ENCODE data around the gene MYF5.
"Not testable (repeated sequence)": the region's sequence is repeated elsewhere in the genome, so short reads cannot be mapped to it uniquely, and the experiment has no call there.

Gene MYF5

GRCh38 chr12:80716696-80717469 is at the start of gene MYF5:
Gene MYF5 (plus strand): TSS chr12:80716912. CDS start chr12:80717064, 152 bp downstream.
- DNase-seq (ENCODE audit: low read depth in 2 of 2) = no peak

- DNase-seq (ENCODE audit: low read depth in 2 of 2) = no peak
Measured at GRCh38 chr12:80670214-80670613, 46.5 kb upstream of the MYF5 start.

- DNase-seq (ENCODE audit: low read depth in 2 of 2) = not testable (repeated sequence)
Measured at GRCh38 chr12:80676042-80676636, 40.6 kb upstream of the MYF5 start.

DNA sequence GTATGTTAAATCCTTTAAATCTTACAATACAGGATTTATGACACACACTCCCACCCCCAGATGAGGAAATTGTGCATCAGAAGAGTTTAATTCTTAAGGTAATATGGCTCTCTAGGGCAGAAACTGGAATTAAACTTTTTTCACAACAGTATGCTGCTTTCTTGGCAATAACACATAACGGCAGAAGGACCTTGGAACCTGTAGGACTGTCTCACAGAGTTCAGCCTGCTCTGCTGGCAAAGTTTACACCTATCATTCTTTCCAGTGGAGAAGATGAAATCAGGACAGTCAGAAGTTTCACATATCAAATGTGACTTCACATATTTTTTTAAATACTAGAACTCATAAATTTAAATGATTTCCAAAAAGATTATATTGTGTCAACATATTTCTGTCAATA is 39.9 kb upstream of the MYF5 start:
- no peak for DNase-seq (ENCODE audit: low read depth in 2 of 2)

DNA sequence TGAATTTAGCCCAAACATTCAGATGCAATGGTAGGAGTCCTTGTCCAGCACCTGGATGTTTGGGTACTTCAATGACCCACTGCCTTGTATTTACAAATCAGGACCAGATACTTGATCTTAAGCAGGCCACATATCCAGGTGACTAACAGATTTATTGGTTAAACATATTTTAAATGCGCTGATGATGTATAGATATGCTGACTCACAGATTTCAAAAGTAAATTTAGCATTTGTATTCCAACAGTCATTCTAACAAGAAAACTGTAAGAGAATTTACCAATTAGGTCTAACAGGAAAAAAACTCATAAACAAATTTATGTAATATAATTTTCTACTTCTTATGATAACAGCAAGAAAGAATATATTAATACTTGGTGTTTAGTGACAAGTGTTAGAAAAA is 38.7 kb upstream of the MYF5 start:
- no peak for DNase-seq (ENCODE audit: low read depth in 2 of 2)

DNA sequence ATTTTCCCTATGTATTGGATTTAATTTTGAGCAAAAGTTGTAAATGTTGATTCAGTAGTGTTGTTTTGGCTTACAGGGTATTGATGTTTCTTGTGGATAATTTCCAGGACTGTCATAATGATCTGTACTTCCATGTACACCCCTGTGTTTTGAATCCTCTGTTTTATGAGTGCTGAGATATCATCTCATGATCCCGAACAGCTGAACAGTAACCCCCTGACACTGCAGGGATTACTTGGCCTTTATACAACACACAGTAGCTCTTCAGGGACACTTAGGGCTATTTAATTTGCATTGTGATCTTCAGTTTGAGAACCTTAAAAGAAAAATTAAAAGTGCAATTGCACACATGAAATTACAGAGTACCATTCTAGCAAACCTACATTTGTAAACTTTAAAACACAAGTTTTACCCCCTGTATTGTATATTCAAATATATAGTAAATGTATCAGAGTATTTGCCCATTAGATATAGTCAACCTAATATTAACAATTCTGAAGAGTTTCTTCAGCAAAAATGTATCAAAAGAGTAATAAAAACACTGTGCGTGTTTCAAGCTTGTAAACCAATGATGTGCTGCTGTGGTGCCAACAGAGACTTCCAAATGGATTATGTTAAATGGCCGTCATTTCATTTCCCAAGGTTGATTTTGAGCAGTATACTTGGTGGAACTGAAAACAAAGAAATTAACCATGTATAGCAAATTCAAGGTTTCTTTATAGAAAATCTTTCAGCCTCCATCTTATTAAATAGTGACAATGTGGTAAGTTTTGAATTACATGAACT is 37.2 kb upstream of the MYF5 start:
- no peak for DNase-seq (ENCODE audit: low read depth in 2 of 2)

GRCh38 chr12:80681287-80681686 is 35.4 kb upstream of the MYF5 start:
- DNase-seq (ENCODE audit: low read depth in 2 of 2) = no peak

DNA sequence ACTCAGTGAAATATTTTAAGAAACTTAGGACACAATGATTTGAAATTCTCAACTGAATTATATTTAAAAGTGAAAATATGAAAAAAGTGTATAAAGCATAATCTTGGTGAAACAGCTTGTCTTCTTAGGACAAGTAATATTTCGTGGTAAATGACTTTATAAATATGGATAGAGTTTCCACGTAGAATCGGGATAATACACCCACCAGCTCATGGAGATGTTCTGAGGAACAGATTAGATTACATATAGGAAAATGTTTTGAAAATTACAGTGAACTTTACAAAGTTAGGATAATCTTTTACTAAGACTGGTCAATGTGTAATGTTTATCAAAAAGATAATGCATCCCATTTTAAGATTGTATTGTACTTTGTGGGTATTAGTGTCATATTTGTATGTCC is 34.9 kb upstream of the MYF5 start:
- DNase-seq (ENCODE audit: low read depth in 2 of 2) = no peak

DNA sequence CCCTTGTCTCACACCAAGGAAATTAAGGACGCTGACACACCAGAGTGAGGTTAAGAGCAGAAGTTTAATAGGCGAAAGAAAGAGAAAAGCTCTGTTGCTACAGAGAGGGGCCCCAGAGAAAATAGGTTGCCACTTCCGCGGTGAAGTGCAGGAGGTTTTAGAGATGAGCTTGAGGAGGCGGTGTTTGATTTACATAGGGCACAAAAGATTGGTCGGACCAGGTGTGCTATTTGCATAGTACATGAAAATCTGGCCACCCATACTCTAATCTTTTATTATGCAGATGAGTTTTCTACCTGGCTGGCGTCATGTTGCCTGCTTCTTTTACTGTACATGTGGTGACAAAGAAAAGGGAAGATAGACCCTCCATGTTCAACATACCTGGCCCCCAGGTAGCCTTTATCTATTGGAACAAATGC is 32.6 kb upstream of the MYF5 start:
- no peak for DNase-seq (ENCODE audit: low read depth in 2 of 2)

DNA sequence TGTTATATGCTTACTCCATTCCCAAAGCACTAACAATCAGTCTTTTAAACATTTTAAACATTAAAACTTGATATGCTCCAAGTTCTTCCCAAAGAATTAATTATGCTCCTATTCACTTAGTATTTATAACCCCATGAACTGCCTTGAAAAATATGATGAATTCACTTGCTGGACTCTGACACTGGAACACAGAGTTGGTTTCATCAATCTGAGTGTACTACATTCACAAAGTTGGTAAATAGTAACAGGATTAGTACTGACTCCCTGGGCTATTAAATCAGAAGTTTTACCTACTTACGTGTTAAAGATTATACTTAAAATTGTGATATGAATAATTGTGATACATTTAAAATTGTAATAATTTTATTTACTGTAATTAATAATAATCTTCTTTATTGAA is 26.6 kb upstream of the MYF5 start:
- no peak for DNase-seq (ENCODE audit: low read depth in 2 of 2)

GRCh38 chr12:80690513-80690912 is 26.2 kb upstream of the MYF5 start:
- no peak for DNase-seq (ENCODE audit: low read depth in 2 of 2)

DNA sequence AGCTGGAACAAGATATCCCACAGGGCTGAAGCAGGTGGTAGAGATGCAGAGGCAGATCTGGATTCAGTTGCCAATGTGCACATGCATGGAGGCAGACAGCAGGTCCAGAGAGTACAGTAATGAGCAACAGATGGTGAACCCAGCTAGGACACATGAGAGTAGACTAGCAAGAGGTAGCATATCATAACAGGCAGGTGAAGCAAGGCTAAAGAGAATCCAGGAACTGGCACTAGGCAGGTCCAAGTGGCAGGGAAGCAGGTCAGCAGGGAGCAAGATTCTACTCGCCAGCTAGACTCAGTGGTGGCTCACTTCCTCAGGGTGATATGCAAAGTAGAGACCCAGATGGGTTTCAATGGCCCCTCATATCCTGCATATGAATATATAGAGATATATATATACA is 24.6 kb upstream of the MYF5 start:
- no peak for DNase-seq (ENCODE audit: low read depth in 2 of 2)

DNA sequence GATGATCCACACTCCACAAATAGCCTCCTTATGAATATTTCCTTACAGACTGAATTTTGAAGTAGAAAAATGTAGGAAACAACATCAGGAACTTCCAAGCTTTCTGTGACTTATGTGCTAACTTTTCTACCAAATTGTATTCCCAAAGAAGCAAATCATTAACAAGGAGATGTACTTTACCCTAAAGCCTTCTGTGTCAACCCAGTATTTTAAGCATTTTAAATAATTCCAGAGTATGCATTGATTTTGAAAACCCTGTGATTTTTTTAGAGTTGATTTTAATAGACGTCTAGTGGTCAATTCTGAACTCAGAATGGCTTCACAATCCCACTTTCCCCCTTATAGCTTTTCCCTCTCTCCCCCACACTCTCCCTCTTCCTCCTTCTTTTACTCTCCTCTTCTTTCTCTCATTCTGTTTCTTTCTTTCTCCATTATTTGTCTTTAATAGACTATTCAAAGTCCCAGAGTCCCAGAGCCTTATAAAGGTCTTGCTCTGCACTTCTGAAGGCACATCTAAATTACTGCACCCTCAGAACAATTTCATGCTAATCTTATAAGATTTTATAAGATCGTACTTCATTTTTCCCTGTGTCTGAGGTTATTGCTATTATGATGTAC is 19.3 kb upstream of the MYF5 start:
- DNase-seq (ENCODE audit: low read depth in 2 of 2) = no peak

DNA sequence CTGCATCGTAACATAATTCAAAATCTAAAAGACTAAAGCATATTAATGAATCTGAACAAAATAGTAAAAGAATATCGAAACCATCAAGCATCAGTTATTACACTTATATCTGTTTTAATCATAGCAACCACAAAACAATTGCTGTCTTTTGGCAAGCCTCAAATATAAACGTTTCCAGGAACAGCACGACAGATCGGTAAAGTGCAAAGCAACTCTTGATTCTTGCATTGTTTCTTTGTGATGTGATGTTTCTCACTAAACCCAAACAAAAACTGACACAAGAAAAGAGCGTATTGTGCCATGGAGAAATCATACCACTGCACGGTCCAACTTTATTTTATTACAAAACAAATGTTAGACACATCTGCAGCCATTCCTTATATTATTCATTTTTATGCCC is 18.5 kb upstream of the MYF5 start:
- no peak for DNase-seq (ENCODE audit: low read depth in 2 of 2)

- DNase-seq (ENCODE audit: low read depth in 2 of 2) = no peak
Measured at GRCh38 chr12:80698847-80699542, 17.7 kb upstream of the MYF5 start.

DNA sequence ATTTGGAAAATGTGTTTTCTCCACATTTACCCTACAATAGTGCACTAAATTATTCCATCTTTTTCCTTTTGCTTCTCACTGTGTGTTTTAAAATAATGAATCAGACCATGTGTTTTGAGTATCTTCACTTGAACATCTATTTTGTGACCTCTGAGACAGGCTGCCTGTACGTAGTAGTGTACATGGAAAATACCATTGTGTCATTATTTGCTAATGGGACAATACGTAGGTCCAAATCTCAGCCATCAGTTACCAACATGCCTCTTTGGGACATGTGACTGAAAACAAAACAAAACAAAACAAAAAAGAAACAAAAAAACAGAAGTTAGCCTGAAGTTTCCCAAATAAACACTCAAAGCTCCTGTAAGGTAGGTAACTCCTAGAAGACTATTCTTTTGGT is 16.4 kb upstream of the MYF5 start:
- DNase-seq (ENCODE audit: low read depth in 2 of 2) = no peak

DNA sequence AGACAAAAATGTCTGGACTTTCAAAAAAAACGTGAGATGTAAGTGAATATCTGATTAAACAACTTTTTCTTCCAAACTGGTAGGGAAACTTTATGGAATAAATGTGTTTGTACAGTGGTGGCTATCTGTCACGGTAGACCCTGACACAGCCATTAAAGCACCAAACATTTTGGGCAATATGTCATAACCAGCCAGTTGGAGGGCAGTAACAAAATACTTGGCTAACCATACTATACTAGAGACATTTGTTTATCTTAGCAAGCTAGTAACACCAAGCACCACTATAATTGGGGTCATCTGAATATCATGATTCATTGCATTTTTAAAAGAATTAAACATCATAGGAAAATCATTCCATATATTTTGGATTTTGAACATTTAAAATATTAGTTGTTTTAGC is 15.3 kb upstream of the MYF5 start:
- DNase-seq (ENCODE audit: low read depth in 2 of 2) = no peak

DNA sequence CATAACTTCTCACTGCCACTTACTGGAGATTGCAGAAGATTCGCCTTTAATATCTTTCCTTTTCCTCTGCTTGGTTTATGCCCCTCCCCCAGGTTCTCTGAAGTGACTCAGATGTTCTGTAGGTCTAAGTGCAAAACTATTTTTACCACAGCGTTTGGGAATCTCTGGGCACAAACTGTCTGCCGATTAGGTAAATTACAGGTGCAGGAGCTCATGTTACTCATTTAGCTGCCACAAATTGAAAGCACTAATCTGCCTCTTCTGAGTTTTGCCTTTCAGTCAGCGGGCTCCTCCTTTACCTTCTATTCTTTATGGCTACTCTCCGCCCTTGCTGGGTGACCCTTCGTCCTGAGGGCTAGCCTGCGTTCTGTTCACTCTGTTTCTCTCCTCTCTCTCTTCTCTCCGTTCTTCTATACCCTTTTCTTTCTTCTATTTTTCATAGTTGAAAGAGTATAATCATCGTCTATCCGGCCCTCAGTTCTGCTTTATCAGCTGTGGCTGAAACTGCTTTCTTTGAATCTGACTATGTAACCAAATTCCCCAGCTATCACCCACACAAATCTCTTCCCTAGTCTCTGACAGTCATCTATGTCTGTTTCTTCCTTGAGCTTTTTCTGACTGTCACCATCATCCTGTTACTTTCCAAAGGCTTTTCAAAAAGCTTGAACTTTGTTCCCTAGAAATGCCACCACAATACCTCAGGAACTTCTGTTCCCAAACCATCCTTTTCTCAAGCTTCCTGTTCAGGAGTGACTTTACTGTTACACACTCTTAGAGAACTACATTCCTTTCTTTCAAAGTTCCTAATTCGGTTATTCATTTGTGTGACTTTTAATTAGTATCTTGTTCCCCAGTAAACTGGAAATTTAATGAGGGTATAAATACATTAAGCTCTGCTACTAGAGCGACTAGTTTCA is 13.6 kb upstream of the MYF5 start:
- no peak for DNase-seq (ENCODE audit: low read depth in 2 of 2)

DNA sequence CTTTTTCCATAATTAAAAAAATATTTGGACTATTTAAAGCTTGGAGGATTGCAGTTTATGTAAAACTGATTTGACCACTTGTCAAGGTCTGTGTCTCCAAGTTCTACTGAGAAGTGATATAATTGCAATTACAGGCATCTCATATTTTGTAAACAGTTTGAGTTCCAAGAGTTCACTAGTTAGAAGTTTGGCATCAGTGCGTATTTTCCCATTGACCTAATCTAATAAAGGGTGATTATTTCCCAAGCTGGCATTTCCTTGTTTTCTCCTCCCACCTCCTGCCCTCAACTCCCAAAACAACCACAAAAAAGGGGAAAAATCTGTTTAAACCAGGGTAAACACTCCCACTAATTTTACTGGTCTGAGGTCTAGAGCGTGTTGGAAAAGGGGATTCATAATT is 12.3 kb upstream of the MYF5 start:
- DNase-seq (ENCODE audit: low read depth in 2 of 2) = no peak

GRCh38 chr12:80707126-80707829 is 9.4 kb upstream of the MYF5 start, which contains the start of gene MYF6:
Gene MYF6 (plus strand): TSS chr12:80707634. CDS start chr12:80707720, 86 bp downstream.
- no peak for DNase-seq (ENCODE audit: low read depth in 2 of 2)
